ENCODE results near the gene THAP6. TPM values are rescaled to one million over a fixed set of nuclear protein-coding genes. Genes with fewer than 3 reads are reported as not detected.

Gene THAP6
- total RNA-seq, 2 donors from 2014 or later: 13.7 to 25.0 TPM

DNA sequence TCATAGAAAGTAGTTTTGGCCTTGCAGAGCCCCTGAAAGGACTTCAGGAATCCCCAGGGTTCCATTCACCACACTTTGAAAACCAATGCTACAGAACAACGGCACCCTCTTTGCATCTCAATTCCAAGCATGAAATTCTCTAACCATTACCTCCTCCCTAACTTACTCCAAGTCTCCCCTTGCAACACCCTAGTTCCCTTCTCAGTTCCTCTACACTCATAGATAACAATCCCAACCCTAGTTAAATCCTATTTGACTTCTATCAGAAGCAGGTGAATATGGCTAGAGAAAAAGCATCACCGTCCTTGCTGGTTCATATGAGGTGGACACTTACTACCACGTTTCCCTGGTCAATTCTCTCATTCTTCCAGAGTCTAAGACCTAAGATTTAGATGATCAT, 2.4 kb upstream of the THAP6 start:
- WGBS, 2 experiments (ENCODE audit: insufficient coverage in 1 of 2, insufficient read length in 1 of 2): 26 to 27% methylated on average over 3 of the region's 3 CpGs
- Mint-ChIP-seq H3K4me1 (peaks cover 18% of the 10 kb centered on the region), H3K27ac (no peak overlapping the region), H3K9me3 (peaks cover 14% of the 10 kb centered on the region), H3K36me3 (ENCODE audit: low read depth) (peaks cover 32% of the 10 kb centered on the region), H3K4me3 (no peak overlapping the region), H3K27me3 (ENCODE audit: insufficient read depth) (no peaks in the 10 kb centered on the region)
- Histone ChIP-seq H3K27me3 (ENCODE audit: control insufficient read depth, insufficient read depth, low read length, poor library complexity, severe bottlenecking) (no peaks in the 10 kb centered on the region), H3K9ac (ENCODE audit: extremely low read depth, low read length, poor library complexity, severe bottlenecking) (no peak overlapping the region), H3K4me1 (ENCODE audit: control insufficient read depth, insufficient read depth, low read length) (no peaks in the 10 kb centered on the region), H3K4me3 (ENCODE audit: low read length) (peak overlapping the region; percentile 100), H3K27ac (ENCODE audit: low read depth, low read length) (no peak overlapping the region), H3K36me3 (ENCODE audit: control insufficient read depth, insufficient read depth, low read length) (peaks cover 30% of the 10 kb centered on the region), H3K9me3 (ENCODE audit: control insufficient read depth, low read length) (peaks cover 6% of the 10 kb centered on the region)
- TF ChIP-seq, protein P1, sequence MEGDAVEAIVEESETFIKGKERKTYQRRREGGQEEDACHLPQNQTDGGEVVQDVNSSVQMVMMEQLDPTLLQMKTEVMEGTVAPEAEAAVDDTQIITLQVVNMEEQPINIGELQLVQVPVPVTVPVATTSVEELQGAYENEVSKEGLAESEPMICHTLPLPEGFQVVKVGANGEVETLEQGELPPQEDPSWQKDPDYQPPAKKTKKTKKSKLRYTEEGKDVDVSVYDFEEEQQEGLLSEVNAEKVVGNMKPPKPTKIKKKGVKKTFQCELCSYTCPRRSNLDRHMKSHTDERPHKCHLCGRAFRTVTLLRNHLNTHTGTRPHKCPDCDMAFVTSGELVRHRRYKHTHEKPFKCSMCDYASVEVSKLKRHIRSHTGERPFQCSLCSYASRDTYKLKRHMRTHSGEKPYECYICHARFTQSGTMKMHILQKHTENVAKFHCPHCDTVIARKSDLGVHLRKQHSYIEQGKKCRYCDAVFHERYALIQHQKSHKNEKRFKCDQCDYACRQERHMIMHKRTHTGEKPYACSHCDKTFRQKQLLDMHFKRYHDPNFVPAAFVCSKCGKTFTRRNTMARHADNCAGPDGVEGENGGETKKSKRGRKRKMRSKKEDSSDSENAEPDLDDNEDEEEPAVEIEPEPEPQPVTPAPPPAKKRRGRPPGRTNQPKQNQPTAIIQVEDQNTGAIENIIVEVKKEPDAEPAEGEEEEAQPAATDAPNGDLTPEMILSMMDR (conservative IDR thresholded peaks at IDR 0.05): no peak
- DNase-seq: no peak

DNA sequence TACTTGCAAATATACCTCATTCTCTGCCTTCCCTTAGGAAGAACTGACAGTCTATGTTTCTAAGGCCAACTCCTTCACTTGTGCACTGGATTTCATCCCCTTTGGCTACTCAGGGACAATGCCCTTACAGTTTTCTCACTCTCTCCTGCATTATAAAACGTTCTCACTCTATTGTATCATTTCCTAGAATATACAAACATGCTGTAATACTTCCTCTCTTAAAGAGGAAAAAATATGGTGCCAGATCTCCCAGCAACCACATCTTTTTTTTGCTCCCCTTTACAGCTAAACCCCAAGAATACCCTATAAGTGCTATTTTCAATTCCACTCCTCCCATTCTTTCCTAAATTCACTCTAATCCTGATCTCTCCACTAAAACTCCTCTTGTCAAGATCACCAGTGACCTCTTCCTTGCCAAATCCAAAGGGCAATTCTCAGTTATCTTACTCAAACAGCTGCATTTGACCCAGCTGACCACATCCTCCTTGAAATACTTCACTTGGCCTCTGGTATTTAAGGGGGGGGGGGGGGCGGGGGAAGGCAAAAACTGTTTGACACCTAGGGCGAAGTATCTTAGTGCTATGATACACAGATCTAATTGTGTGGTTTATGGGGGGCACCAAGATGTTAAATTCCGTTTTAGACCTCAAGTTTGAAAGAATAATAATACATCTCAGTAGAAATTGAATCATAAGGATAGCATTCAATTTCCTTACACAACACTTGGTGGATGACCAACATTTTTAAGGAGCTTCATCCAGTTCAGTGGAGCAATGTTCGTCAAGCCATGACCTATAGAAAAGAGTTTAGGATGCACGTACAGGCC, 1.7 kb upstream of the THAP6 start:
- Histone ChIP-seq H3K9ac (ENCODE audit: extremely low read depth, low read length, poor library complexity, severe bottlenecking) (peak overlapping the region; percentile 89), H3K27me3 (ENCODE audit: control insufficient read depth, insufficient read depth, low read length, poor library complexity, severe bottlenecking) (no peaks in the 10 kb centered on the region), H3K4me3 (ENCODE audit: low read length) (peak overlapping the region; percentile 100), H3K4me1 (ENCODE audit: control insufficient read depth, insufficient read depth, low read length) (no peaks in the 10 kb centered on the region), H3K9me3 (ENCODE audit: control insufficient read depth, low read length) (peaks cover 6% of the 10 kb centered on the region), H3K36me3 (ENCODE audit: control insufficient read depth, insufficient read depth, low read length) (peaks cover 30% of the 10 kb centered on the region), H3K27ac (ENCODE audit: low read depth, low read length) (no peak overlapping the region)
- Mint-ChIP-seq H3K27ac (no peak overlapping the region), H3K4me3 (no peak overlapping the region), H3K36me3 (ENCODE audit: low read depth) (peaks cover 32% of the 10 kb centered on the region), H3K27me3 (ENCODE audit: insufficient read depth) (no peaks in the 10 kb centered on the region), H3K4me1 (peaks cover 18% of the 10 kb centered on the region), H3K9me3 (peaks cover 14% of the 10 kb centered on the region)
- peak; percentile 44 for DNase-seq
- 0 to 34% methylated on average over 1 to 5 of the region's 6 CpGs for WGBS, 2 experiments (ENCODE audit: insufficient coverage in 1 of 2, insufficient read length in 1 of 2)
- TF ChIP-seq, protein P1 (conservative IDR thresholded peaks at IDR 0.05): no peak

DNA sequence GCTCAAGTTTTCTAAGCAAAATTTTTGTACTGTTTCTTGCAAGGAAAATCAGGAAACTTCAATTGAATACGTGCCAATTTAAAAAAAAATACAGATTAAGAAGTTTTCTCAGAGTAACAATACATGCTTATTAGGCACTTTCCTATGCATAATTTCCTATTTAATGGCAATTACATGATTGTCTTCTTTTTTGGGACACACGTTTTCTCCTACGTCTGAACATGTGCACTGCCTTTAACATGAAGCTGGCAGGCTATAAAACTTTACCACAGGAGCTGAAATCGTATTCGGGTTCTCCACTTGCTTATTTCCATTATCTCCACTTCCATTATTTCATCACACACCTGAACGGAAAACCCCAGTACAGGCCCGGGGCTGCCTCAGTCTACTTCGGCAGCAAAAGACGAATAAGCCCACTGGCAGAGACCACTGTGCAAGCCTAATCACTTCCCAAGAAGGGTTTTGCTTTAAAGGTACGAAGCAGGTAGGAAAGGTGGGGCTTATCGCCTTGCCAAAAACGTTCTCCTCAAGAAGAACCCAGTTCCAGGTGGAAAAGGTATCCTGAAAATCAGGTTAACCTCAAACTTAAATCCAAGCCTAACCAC, 645 bp upstream of the THAP6 start:
- DNase-seq: no peak
- Mint-ChIP-seq H3K9me3 (peaks cover 14% of the 10 kb centered on the region), H3K27ac (peak overlapping the region; percentile 94), H3K4me1 (peaks cover 18% of the 10 kb centered on the region), H3K36me3 (ENCODE audit: low read depth) (peaks cover 35% of the 10 kb centered on the region), H3K27me3 (ENCODE audit: insufficient read depth) (no peaks in the 10 kb centered on the region), H3K4me3 (no peak overlapping the region)
- H3K9me3 ChIP-seq (ENCODE audit: control insufficient read depth, low read length): peaks cover 6% of the 10 kb centered on the region
- no peaks in the 10 kb centered on the region for H3K27me3 ChIP-seq (ENCODE audit: control insufficient read depth, insufficient read depth, low read length, poor library complexity, severe bottlenecking)
- 0 to 4% methylated on average over 5 to 12 of the region's 12 CpGs for WGBS, 2 experiments (ENCODE audit: insufficient coverage in 1 of 2, insufficient read length in 1 of 2)
- TF ChIP-seq, protein P1 (conservative IDR thresholded peaks at IDR 0.05): no peak
- no peaks in the 10 kb centered on the region for H3K4me1 ChIP-seq (ENCODE audit: control insufficient read depth, insufficient read depth, low read length)
- peaks cover 31% of the 10 kb centered on the region for H3K36me3 ChIP-seq (ENCODE audit: control insufficient read depth, insufficient read depth, low read length)
- H3K9ac ChIP-seq (ENCODE audit: extremely low read depth, low read length, poor library complexity, severe bottlenecking): peak overlapping the region; percentile 89
- peak overlapping the region; percentile 47 for H3K27ac ChIP-seq (ENCODE audit: low read depth, low read length)
- H3K4me3 ChIP-seq (ENCODE audit: low read length): peak overlapping the region; percentile 100

Measured in endodermal cell (in vitro differentiated cells).